Measurements from ENCODE around the gene TNFRSF9.
"Not testable (repeated sequence)": the region's sequence is repeated elsewhere in the genome, so short reads cannot be mapped to it uniquely, and the experiment has no call there.

The TNFRSF9 gene

GRCh38 chr1:7960867-7961215, 20.2 kb upstream of the TNFRSF9 start:
- Histone ChIP-seq H3K27me3 (ENCODE audit: insufficient read depth, low read length) (no peaks in the 10 kb centered on the region), H3K27ac (ENCODE audit: low read depth, low read length) (peak overlapping the region; percentile 74), H3K9ac (ENCODE audit: low read depth, low read length) (peak overlapping the region; percentile 87), H3K4me3 (ENCODE audit: low read length) (peak overlapping the region; percentile 80), H3K4me1 (ENCODE audit: insufficient read depth, low read length) (peaks cover 10% of the 10 kb centered on the region; the same call in 1 of the 2 replicates), H3K9me3 (ENCODE audit: insufficient read depth, low read depth, low read length) (no peaks in the 10 kb centered on the region), H3K36me3 (ENCODE audit: insufficient read depth, low read length) (peaks cover 31% of the 10 kb centered on the region)
- WGBS, result 16% methylated on average over 3 of the region's 3 CpGs

- WGBS, result 89% methylated on average over 2 of the region's 2 CpGs
- Histone ChIP-seq H3K36me3 (ENCODE audit: insufficient read depth, low read length) (peaks cover 24% of the 10 kb centered on the region), H3K27me3 (ENCODE audit: insufficient read depth, low read length) (no peaks in the 10 kb centered on the region), H3K4me3 (ENCODE audit: low read length) (peak overlapping the region; percentile 80; the same call in 1 of the 2 replicates), H3K9me3 (ENCODE audit: insufficient read depth, low read depth, low read length) (no peaks in the 10 kb centered on the region), H3K4me1 (ENCODE audit: insufficient read depth, low read length) (peaks cover 10% of the 10 kb centered on the region; the same call in 1 of the 2 replicates), H3K27ac (ENCODE audit: low read depth, low read length) (no peak overlapping the region), H3K9ac (ENCODE audit: low read depth, low read length) (no peak overlapping the region)
Measured at GRCh38 chr1:7960165-7960564, 19.5 kb upstream of the TNFRSF9 start.

GRCh38 chr1:7956218-7957032, 15.8 kb upstream of the TNFRSF9 start:
- Histone ChIP-seq H3K27me3 (ENCODE audit: insufficient read depth, low read length) (no peaks in the 10 kb centered on the region), H3K9ac (ENCODE audit: low read depth, low read length) (no peak overlapping the region), H3K4me3 (ENCODE audit: low read length) (no peak overlapping the region), H3K9me3 (ENCODE audit: insufficient read depth, low read depth, low read length) (peaks cover 2% of the 10 kb centered on the region; the same call in 1 of the 2 replicates), H3K27ac (ENCODE audit: low read depth, low read length) (no peak overlapping the region), H3K36me3 (ENCODE audit: insufficient read depth, low read length) (no peaks in the 10 kb centered on the region), H3K4me1 (ENCODE audit: insufficient read depth, low read length) (0 out of 2 replicates have a peak, but pooled peaks cover 4% of the 10 kb centered on the region)
- 89% methylated on average over 10 of the region's 10 CpGs for WGBS

GRCh38 chr1:7954683-7955082, 14.0 kb upstream of the TNFRSF9 start:
- H3K9ac ChIP-seq (ENCODE audit: low read depth, low read length), result 0 out of 2 replicates have a peak overlapping the region, but pooled peaks have one; percentile 1
- 91% methylated on average over 5 of the region's 7 CpGs for WGBS
- H3K9me3 ChIP-seq (ENCODE audit: insufficient read depth, low read depth, low read length), result peaks cover 2% of the 10 kb centered on the region; the same call in 1 of the 2 replicates
- no peaks in the 10 kb centered on the region for H3K27me3 ChIP-seq (ENCODE audit: insufficient read depth, low read length)
- no peak overlapping the region for H3K27ac ChIP-seq (ENCODE audit: low read depth, low read length)
- H3K4me1 ChIP-seq (ENCODE audit: insufficient read depth, low read length), result no peaks in the 10 kb centered on the region
- H3K4me3 ChIP-seq (ENCODE audit: low read length), result peak overlapping the region; percentile 47
- H3K36me3 ChIP-seq (ENCODE audit: insufficient read depth, low read length), result no peaks in the 10 kb centered on the region

- Histone ChIP-seq H3K4me1 (ENCODE audit: insufficient read depth, low read length) (no peaks in the 10 kb centered on the region), H3K9me3 (ENCODE audit: insufficient read depth, low read depth, low read length) (peaks cover 2% of the 10 kb centered on the region; the same call in 1 of the 2 replicates), H3K27ac (ENCODE audit: low read depth, low read length) (no peak overlapping the region; the same call in 1 of the 2 replicates), H3K36me3 (ENCODE audit: insufficient read depth, low read length) (no peaks in the 10 kb centered on the region), H3K9ac (ENCODE audit: low read depth, low read length) (peak overlapping the region; percentile 1; the same call in 1 of the 2 replicates), H3K4me3 (ENCODE audit: low read length) (peak overlapping the region; percentile 47), H3K27me3 (ENCODE audit: insufficient read depth, low read length) (no peaks in the 10 kb centered on the region)
- 94% methylated on average over 65 of the region's 65 CpGs for WGBS
Measured at GRCh38 chr1:7953850-7954609, 13.4 kb upstream of the TNFRSF9 start.

GRCh38 chr1:7952791-7953190, 12.2 kb upstream of the TNFRSF9 start:
- WGBS, result 93% methylated on average over 23 of the region's 30 CpGs
- not testable (repeated sequence) for H3K4me1 ChIP-seq (ENCODE audit: insufficient read depth, low read length); H3K27ac ChIP-seq (ENCODE audit: low read depth, low read length); H3K36me3 ChIP-seq (ENCODE audit: insufficient read depth, low read length); H3K9me3 ChIP-seq (ENCODE audit: insufficient read depth, low read depth, low read length); H3K9ac ChIP-seq (ENCODE audit: low read depth, low read length); H3K27me3 ChIP-seq (ENCODE audit: insufficient read depth, low read length); H3K4me3 ChIP-seq (ENCODE audit: low read length)

GRCh38 chr1:7948960-7949359, 8.3 kb upstream of the TNFRSF9 start:
- Histone ChIP-seq H3K9ac (ENCODE audit: low read depth, low read length) (no peak overlapping the region), H3K36me3 (ENCODE audit: insufficient read depth, low read length) (no peaks in the 10 kb centered on the region), H3K27ac (ENCODE audit: low read depth, low read length) (no peak overlapping the region), H3K27me3 (ENCODE audit: insufficient read depth, low read length) (peaks cover under 1% of the 10 kb centered on the region), H3K4me1 (ENCODE audit: insufficient read depth, low read length) (no peaks in the 10 kb centered on the region), H3K9me3 (ENCODE audit: insufficient read depth, low read depth, low read length) (peaks cover 2% of the 10 kb centered on the region; the same call in 1 of the 2 replicates), H3K4me3 (ENCODE audit: low read length) (no peak overlapping the region)
- WGBS, result 90% methylated on average over 5 of the region's 5 CpGs

- H3K27me3 ChIP-seq (ENCODE audit: insufficient read depth, low read length), result peaks cover 48% of the 10 kb centered on the region
- WGBS, result 90% methylated on average over 2 of the region's 2 CpGs
- no peak overlapping the region for H3K27ac ChIP-seq (ENCODE audit: low read depth, low read length)
- H3K4me1 ChIP-seq (ENCODE audit: insufficient read depth, low read length), result no peaks in the 10 kb centered on the region
- H3K9me3 ChIP-seq (ENCODE audit: insufficient read depth, low read depth, low read length), result no peaks in the 10 kb centered on the region
- H3K36me3 ChIP-seq (ENCODE audit: insufficient read depth, low read length), result no peaks in the 10 kb centered on the region
- no peak overlapping the region for H3K4me3 ChIP-seq (ENCODE audit: low read length)
- no peak overlapping the region for H3K9ac ChIP-seq (ENCODE audit: low read depth, low read length)
Measured at GRCh38 chr1:7943251-7943650, 2.6 kb upstream of the TNFRSF9 start.

GRCh38 chr1:7942214-7942921, 1.7 kb upstream of the TNFRSF9 start:
- Histone ChIP-seq H3K27ac (ENCODE audit: low read depth, low read length) (no peak overlapping the region), H3K9me3 (ENCODE audit: insufficient read depth, low read depth, low read length) (no peaks in the 10 kb centered on the region), H3K4me3 (ENCODE audit: low read length) (peak overlapping the region; percentile 31; the same call in 1 of the 2 replicates), H3K36me3 (ENCODE audit: insufficient read depth, low read length) (no peaks in the 10 kb centered on the region), H3K4me1 (ENCODE audit: insufficient read depth, low read length) (no peaks in the 10 kb centered on the region), H3K27me3 (ENCODE audit: insufficient read depth, low read length) (peaks cover 53% of the 10 kb centered on the region), H3K9ac (ENCODE audit: low read depth, low read length) (no peak overlapping the region)
- 12% methylated on average over 40 of the region's 40 CpGs for WGBS

GRCh38 chr1:7941437-7941793, 776 bp upstream of the TNFRSF9 start:
- H3K4me3 ChIP-seq (ENCODE audit: low read length), result no peak overlapping the region
- no peaks in the 10 kb centered on the region for H3K36me3 ChIP-seq (ENCODE audit: insufficient read depth, low read length)
- no peaks in the 10 kb centered on the region for H3K4me1 ChIP-seq (ENCODE audit: insufficient read depth, low read length)
- no peak overlapping the region for H3K9ac ChIP-seq (ENCODE audit: low read depth, low read length)
- WGBS, result 86% methylated on average over 8 of the region's 9 CpGs
- no peak overlapping the region for H3K27ac ChIP-seq (ENCODE audit: low read depth, low read length)
- H3K27me3 ChIP-seq (ENCODE audit: insufficient read depth, low read length), result peaks cover 59% of the 10 kb centered on the region
- no peaks in the 10 kb centered on the region for H3K9me3 ChIP-seq (ENCODE audit: insufficient read depth, low read depth, low read length)

- H3K36me3 ChIP-seq (ENCODE audit: insufficient read depth, low read length), result no peaks in the 10 kb centered on the region
- H3K9ac ChIP-seq (ENCODE audit: low read depth, low read length), result no peak overlapping the region
- no peaks in the 10 kb centered on the region for H3K9me3 ChIP-seq (ENCODE audit: insufficient read depth, low read depth, low read length)
- peaks cover 59% of the 10 kb centered on the region for H3K27me3 ChIP-seq (ENCODE audit: insufficient read depth, low read length)
- no peak overlapping the region for H3K27ac ChIP-seq (ENCODE audit: low read depth, low read length)
- H3K4me3 ChIP-seq (ENCODE audit: low read length), result no peak overlapping the region
- 95% methylated on average over 3 of the region's 3 CpGs for WGBS
- H3K4me1 ChIP-seq (ENCODE audit: insufficient read depth, low read length), result no peaks in the 10 kb centered on the region
Measured at GRCh38 chr1:7940034-7940433, 605 bp downstream of the TNFRSF9 start.
